GM12878 (cell line): ENCODE data around the gene LARP4. TPM values are rescaled to one million over a fixed set of nuclear protein-coding genes. Genes with fewer than 3 reads are reported as not detected.
A peak's percentile ranks its signal among the peaks of the same experiment; 100 is the strongest.

Experiments
- ATAC-seq: fragments of 200-7000 bp; cut with Tn5 transposase; 3 replicates; pipeline ENCODE4 v1.9.1; 2020; ENCODE audit warnings: mild to moderate bottlenecking, moderate library complexity
- BruUV-seq: library from RNA; stranded (reverse); fragments of 400-500 nt; replicated peaks from 2 replicates; lab custom pipeline; 2021; lab: Mats Ljungman, UMichigan
- CTCF ChIA-PET: fragments of 300-600 bp; sonication (Branson Sonifier 250); formaldehyde crosslinking; extraction: SDS; loops from one replicate; lab custom pipeline; 2021; ENCODE audit warnings: inconsistent platforms; lab: Yijun Ruan, JAX
- POLR2A ChIA-PET: fragments of 350-600 bp; formaldehyde crosslinking; extraction: SDS; loops from one replicate; lab custom pipeline; 2021; ENCODE audit warnings: inconsistent platforms; lab: Charles Lee
- RAD21 ChIA-PET: fragments of 300-600 bp; sonication (Branson Sonifier 250); formaldehyde crosslinking; loops from one replicate; lab custom pipeline; 2023; ENCODE audit warnings: antibody characterized with exemption; ENCODE audit not compliant: unreplicated experiment; lab: Charles Lee
- SMC1A ChIA-PET: fragments of 300-600 bp; sonication (Branson Sonifier 250); formaldehyde crosslinking; loops from one replicate; lab custom pipeline; 2023; ENCODE audit not compliant: unreplicated experiment, uncharacterized antibody; lab: Charles Lee
- DNase-seq: peaks from one replicate; pipeline ENCODE4 v3.0.0-alpha.2; 2011; ENCODE audit warnings: low read depth, low spot score
- FAIRE-seq: peaks from 3 replicates; lab custom pipeline; 2011; peaks lifted over from hg19 to GRCh38; lab: Jason Lieb, UNC
- H2AFZ ChIP-seq: 2 replicates; pipeline ENCODE4 v1.6.0; 2011; ENCODE audit warnings: low read depth, low read length, control low read depth; ENCODE audit not compliant: control insufficient read depth
- H3K27ac ChIP-seq: 2 replicates; pipeline ENCODE4 v1.5.1; 2011; ENCODE audit warnings: control low read depth; ENCODE audit not compliant: control insufficient read depth, insufficient read depth
- H3K27me3 ChIP-seq, 2 experiments: replicated peaks in 1 of 2; 2 replicates each; pipeline versions ENCODE4 v1.6.0 to v1.6.1; 2011; ENCODE audit warnings: low read length in 1 of 2; ENCODE audit not compliant: control insufficient read depth in 2 of 2, insufficient read depth in 2 of 2
- H3K36me3 ChIP-seq, 2 experiments: 2 replicates each; pipeline ENCODE4 v1.5.1; 2011; ENCODE audit warnings: low read length in 1 of 2; ENCODE audit not compliant: control insufficient read depth in 2 of 2, insufficient read depth in 2 of 2
- H3K4me1 ChIP-seq: 2 replicates; pipeline ENCODE4 v1.6.1; 2011; ENCODE audit warnings: mild to moderate bottlenecking, low read length, moderate library complexity, mixed read lengths; ENCODE audit not compliant: control insufficient read depth, insufficient read depth
- H3K4me2 ChIP-seq: 2 replicates; pipeline ENCODE4 v1.6.0; 2011; ENCODE audit warnings: control low read depth; ENCODE audit not compliant: control insufficient read depth, insufficient read depth
- H3K4me3 ChIP-seq: fragments of 200-600 bp; sonication (generic); 2 replicates; pipeline ENCODE4 v1.5.1; 2016
- H3K79me2 ChIP-seq: 2 replicates; pipeline ENCODE4 v1.6.0; 2011; ENCODE audit warnings: low read length; ENCODE audit not compliant: control insufficient read depth, insufficient read depth
- H3K9ac ChIP-seq: 2 replicates; pipeline ENCODE4 v1.8.0; 2011; ENCODE audit warnings: low read length, control low read depth, mixed read lengths; ENCODE audit not compliant: control insufficient read depth, insufficient read depth
- H3K9me3 ChIP-seq: replicated peaks from 3 replicates; pipeline ENCODE4 v1.5.1; 2011; ENCODE audit warnings: mild to moderate bottlenecking, low read length; ENCODE audit not compliant: control insufficient read depth, insufficient read depth
- H4K20me1 ChIP-seq: 2 replicates; pipeline ENCODE4 v1.6.0; 2011; ENCODE audit not compliant: control insufficient read depth, insufficient read depth
- BACH1 ChIP-seq: fragments of 450-650 bp; IDR thresholded peaks from 2 replicates; pipeline ENCODE4 v1.6.1; 2017; ENCODE audit warnings: mild to moderate bottlenecking, borderline replicate concordance
- CBFB ChIP-seq: IDR thresholded peaks from 2 replicates; pipeline ENCODE4 v1.6.1; 2016; ENCODE audit warnings: antibody characterized with exemption, low read depth
- E2F4 ChIP-seq: IDR thresholded peaks from 2 replicates; pipeline ENCODE4 v1.6.1; 2012; ENCODE audit warnings: low read depth, low read length, improper control_type of control experiment
- ELK1 ChIP-seq: IDR thresholded peaks from 2 replicates; pipeline ENCODE4 v1.6.1; 2012; ENCODE audit warnings: low read depth, low read length, improper control_type of control experiment
- GABPA ChIP-seq: IDR thresholded peaks from 2 replicates; pipeline ENCODE4 v1.6.1; 2014; ENCODE audit warnings: antibody characterized with exemption, low read depth, mild to moderate bottlenecking, inconsistent platforms
- JUND ChIP-seq: IDR thresholded peaks from 2 replicates; pipeline ENCODE4 v1.6.1; 2012; ENCODE audit warnings: low read depth, mild to moderate bottlenecking, low read length, improper control_type of control experiment, moderate library complexity
- NBN ChIP-seq: fragments of 450-650 bp; IDR thresholded peaks from 2 replicates; pipeline ENCODE4 v1.6.1; 2016
- NFYA ChIP-seq: IDR thresholded peaks from 2 replicates; pipeline ENCODE4 v1.6.1; 2011; ENCODE audit warnings: low read depth, mild to moderate bottlenecking, low read length, improper control_type of control experiment, borderline replicate concordance
- NR2C1 ChIP-seq: fragments of 450-650 bp; IDR thresholded peaks from 2 replicates; pipeline ENCODE4 v1.6.1; 2017; ENCODE audit warnings: antibody characterized with exemption, mild to moderate bottlenecking, moderate library complexity
- PAX8 ChIP-seq: fragments of 450-650 bp; IDR thresholded peaks from 2 replicates; pipeline ENCODE4 v1.6.1; 2017; ENCODE audit warnings: mild to moderate bottlenecking, moderate library complexity
- POU2F2 ChIP-seq: IDR thresholded peaks from 3 replicates; pipeline ENCODE4 v1.6.1; 2011; ENCODE audit warnings: low read depth, mild to moderate bottlenecking, low read length, borderline replicate concordance
- RELB ChIP-seq: fragments of 450-650 bp; IDR thresholded peaks from 2 replicates; pipeline ENCODE4 v1.6.1; 2017; ENCODE audit warnings: low read depth, mild to moderate bottlenecking, moderate library complexity
- SKIL ChIP-seq: fragments of 450-650 bp; IDR thresholded peaks from 2 replicates; pipeline ENCODE4 v1.6.1; 2017; ENCODE audit warnings: mild to moderate bottlenecking, low read depth, inconsistent platforms; ENCODE audit not compliant: poor library complexity, severe bottlenecking
- TAF1 ChIP-seq: IDR thresholded peaks from 2 replicates; pipeline ENCODE4 v1.6.1; 2011; ENCODE audit warnings: mild to moderate bottlenecking, low read depth, low read length, borderline replicate concordance
- ZBED1 ChIP-seq: IDR thresholded peaks from 2 replicates; pipeline ENCODE4 v1.6.1; 2016; ENCODE audit warnings: borderline replicate concordance
- ZNF207 ChIP-seq: fragments of 450-650 bp; IDR thresholded peaks from 2 replicates; pipeline ENCODE4 v1.6.1; 2014; ENCODE audit warnings: antibody characterized with exemption, mild to moderate bottlenecking, borderline replicate concordance
- WGBS: methylation state at CpG from one replicate; pipeline ENCODE4 v1.1.6; 2016; ENCODE audit warnings: low lambda C conversion rate; ENCODE audit not compliant: insufficient replicate concordance, insufficient coverage; ENCODE audit errors: missing lambda C conversion rate; 5-methylcytosine and 5-hydroxymethylcytosine counted together
- in situ Hi-C: fragments of 300-500 bp; cut with MboI; formaldehyde crosslinking; loops from 9 replicates; pipeline ENCODE4 v1.14.3; 2018; ENCODE audit warnings: mixed read lengths
- intact Hi-C: fragments of 100-400 bp; cut with micrococcal nuclease; formaldehyde crosslinking; loops from one replicate; pipeline ENCODE4 v1.14.2; 2022; ENCODE audit not compliant: unreplicated experiment
- polyA plus RNA-seq, 11 experiments: library from polyadenylated mRNA; depleted of rRNA in 4 of 11; unstranded in 6 of 11; stranded (reverse) in 5 of 11; fragments of >200 nt; fragmentation: Nextera tagmentation in 4 of 11; fragmentation: Illumina TruSeq in 1 of 11; extraction: Ambion mirVana in 4 of 11; extraction: Trizol in 1 of 11; gene quantifications; 1 replicate in 1 of 11; 2 replicates in 10 of 11; pipeline versions ENCODE4 v1.2.1 to v1.2.3, GENCODE V29; 2011 to 2016; ENCODE audit warnings: inconsistent platforms in 2 of 11, missing spikeins in 2 of 11, low read depth in 1 of 11
- total RNA-seq, 4 experiments: library from RNA; depleted of rRNA in 3 of 4; stranded (reverse); fragments of >200 nt in 3 of 4; fragmentation: Illumina TruSeq in 1 of 4; extraction: Trizol in 1 of 4; gene quantifications; 2 replicates each; pipeline versions ENCODE4 v1.2.1 to v1.2.3, GENCODE V29; 2013 to 2021

Gene LARP4
- total and polyA plus RNA-seq, 10 of the 15 experiments (the other 5 are each of a cell fraction or from before 2014, with no cell fraction given) = 24.1 to 72.6 (median 35.6) TPM

GRCh38 chr12:50387487-50387886, 13.2 kb upstream of the LARP4 start:
- SMC1A ChIA-PET = interaction anchor here (0.9 to 1.8 kb wide), 2 partner anchors 16 to 175 kb away, joined by 3 to 6 read pairs; no protein-coding TSS in a partner anchor
- 23% methylated on average over 5 of the region's 5 CpGs for WGBS
- Histone ChIP-seq H3K27me3 (no peaks in the 10 kb centered on the region), H3K4me2 (peak overlapping the region; percentile 54; the same call in 1 of the 2 replicates), H3K36me3 (no peaks in the 10 kb centered on the region), H3K9me3 (no peaks in the 10 kb centered on the region), H4K20me1 (no peaks in the 10 kb centered on the region), H3K4me1 (no peaks in the 10 kb centered on the region), H3K9ac (no peak overlapping the region), H2AFZ (peak overlapping the region; percentile 75), H3K27ac (no peak overlapping the region), H3K79me2 (no peaks in the 10 kb centered on the region), H3K4me3 (no peak overlapping the region)
- no peak for DNase-seq
- FAIRE-seq = no peak
- intact Hi-C loops (no loop called here), in situ Hi-C loops (no loop called here)
- TF ChIP-seq GABPA (no peak), RELB (no peak), E2F4 (no peak), CBFB (no peak), ZBED1 (no peak), TAF1 (no peak), NFYA (no peak), BACH1 (no peak), ZNF207 (no peak), PAX8 (no peak), ELK1 (no peak), JUND (no peak), POU2F2 (no peak), NR2C1 (no peak), SKIL (no peak), NBN (no peak)
- ATAC-seq = no peak; the same call in 2 of the 3 replicates
- POLR2A ChIA-PET = interaction anchor here (0.5 to 0.6 kb wide), 2 partner anchors 176 to 256 kb away, joined by 3 to 5 read pairs; no protein-coding TSS in a partner anchor
- BruUV-seq = no TSS peak
- CTCF ChIA-PET = no interaction called here
- RAD21 ChIA-PET = no interaction called here
